SKM-1 (cell line): Measurements from ENCODE around the gene HIF1A.

Experiments used
- DNase-seq: peaks from one replicate; lab custom pipeline; 2025; ENCODE audit not compliant: unreplicated experiment; lab: John Stamatoyannopoulos, UW

The HIF1A gene

DNA sequence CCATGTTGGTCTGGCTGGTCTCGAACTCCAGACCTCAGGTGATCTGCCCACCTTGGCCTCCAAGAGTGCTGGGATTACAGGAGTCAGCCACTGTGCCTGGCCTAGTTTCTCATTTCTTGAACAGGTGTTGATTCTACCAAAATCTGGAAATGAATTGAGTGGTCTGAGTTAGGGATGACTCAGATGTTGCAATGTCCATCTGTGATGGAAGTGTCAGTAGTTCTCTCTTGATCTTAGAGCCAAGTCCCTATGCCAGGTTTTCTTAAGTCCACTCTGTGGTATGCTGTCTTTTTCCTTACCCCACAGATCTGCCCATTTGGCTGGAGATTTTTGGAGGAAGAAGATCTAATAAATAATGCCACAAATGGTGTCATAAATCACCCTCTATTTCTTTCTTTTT, 79.5 kb downstream of the HIF1A start:
- DNase-seq, result no peak

DNA sequence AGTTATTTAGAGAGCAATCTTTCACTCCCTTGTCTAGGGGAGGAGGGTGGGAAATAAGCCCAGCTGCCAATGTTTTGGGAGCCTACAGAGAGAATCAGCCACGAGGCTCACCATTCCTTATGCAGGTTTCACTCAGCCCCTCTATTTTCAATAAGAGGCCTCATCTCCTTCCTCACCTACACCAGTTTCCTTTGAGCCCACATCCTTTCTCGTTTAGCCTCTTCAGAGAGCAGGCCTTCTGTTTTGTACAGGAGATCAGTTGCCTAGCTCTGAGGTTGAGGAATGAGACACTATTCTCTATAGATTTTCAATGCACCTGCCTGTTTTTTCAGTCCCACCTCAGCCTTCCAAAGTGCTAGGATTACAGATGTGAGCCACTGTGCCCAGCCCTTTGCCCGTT, 84.8 kb downstream of the HIF1A start:
- DNase-seq, result no peak

DNA sequence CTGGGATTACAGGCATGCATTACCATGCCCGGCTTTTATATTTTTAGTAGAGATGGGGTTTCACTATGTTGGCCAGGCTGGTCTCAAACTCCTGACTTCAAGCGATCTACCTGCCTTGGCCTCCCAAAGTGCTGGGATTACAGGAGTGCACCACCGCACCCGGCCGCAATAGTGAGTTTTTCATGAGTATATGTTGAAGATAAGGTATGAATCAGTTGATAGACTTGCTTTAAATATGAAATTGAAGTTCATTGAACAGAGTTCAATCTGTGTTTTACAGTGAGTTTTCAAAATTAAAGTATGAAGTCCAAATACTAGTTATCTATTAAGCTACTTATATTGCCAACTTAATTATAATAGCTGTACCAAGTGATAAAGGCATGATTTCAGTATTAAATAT, 102.0 kb downstream of the HIF1A start:
- DNase-seq, result no peak
